K562 (cell line): ENCODE results near the gene VTN. TPM values are rescaled to one million over a fixed set of nuclear protein-coding genes. Genes with fewer than 3 reads are reported as not detected.

ENCODE experiments used
- ATAC-seq: fragments of 200-7000 bp; cut with Tn5 transposase; 3 replicates; pipeline ENCODE4 v1.9.1; 2020; ENCODE audit warnings: moderate library complexity
- BruUV-seq: library from RNA; stranded (reverse); fragments of 400-500 nt; replicated peaks from 2 replicates; lab custom pipeline; 2021; lab: Mats Ljungman, UMichigan
- CTCF ChIA-PET: fragments of 300-600 bp; formaldehyde crosslinking; extraction: SDS; loops from one replicate; lab custom pipeline; 2021; ENCODE audit warnings: low intra/inter-chr PET ratio; lab: Yijun Ruan, JAX
- POLR2A ChIA-PET: fragments of 300-600, 350-650 bp; sonication (Branson Sonifier 250); formaldehyde crosslinking; extraction: SDS; loops from one replicate; lab custom pipeline; 2021; ENCODE audit warnings: antibody characterized with exemption, inconsistent platforms; lab: Yijun Ruan, JAX
- DNase-seq, 4 experiments: peaks; one replicate each; pipeline versions ENCODE4 v3.0.0 to v3.0.0-alpha.2; 2011 to 2018; ENCODE audit warnings: low spot score in 3 of 4, mixed read lengths in 3 of 4; ENCODE audit errors: extremely low read depth in 1 of 4
- FAIRE-seq: peaks from 2 replicates; lab custom pipeline; 2011; peaks lifted over from hg19 to GRCh38; lab: Jason Lieb, UNC
- H2AFZ ChIP-seq: 2 replicates; pipeline ENCODE4 v1.6.0; 2011; ENCODE audit warnings: low read depth, low read length, control low read depth, inconsistent platforms
- H3K27ac ChIP-seq: fragments of 200-600 bp; 3 replicates; pipeline ENCODE4 v1.8.0; 2011; ENCODE audit warnings: low read depth, mild to moderate bottlenecking, control low read depth, inconsistent platforms, low read length, moderate library complexity, mixed read lengths; ENCODE audit errors: extremely low read depth
- H3K27me3 ChIP-seq, 2 experiments: fragments of 300-600 bp in 1 of 2; 2 replicates in 1 of 2; 3 replicates in 1 of 2; pipeline versions ENCODE4 v1.6.0 to v1.8.0; 2011; ENCODE audit warnings: inconsistent platforms in 2 of 2, low read length in 2 of 2, mild to moderate bottlenecking in 1 of 2, mixed read lengths in 1 of 2, moderate library complexity in 1 of 2; ENCODE audit not compliant: control insufficient read depth in 2 of 2, insufficient read depth in 2 of 2
- H3K36me3 ChIP-seq: fragments of 300-600 bp; 3 replicates; pipeline ENCODE4 v1.8.0; 2011; ENCODE audit warnings: mild to moderate bottlenecking, low read length, inconsistent platforms; ENCODE audit not compliant: control insufficient read depth, insufficient read depth
- H3K4me1 ChIP-seq, 2 experiments: fragments of 200-600 bp in 1 of 2; replicated peaks in 1 of 2; 2 replicates in 1 of 2; 3 replicates in 1 of 2; pipeline versions ENCODE4 v1.5.1 to v1.8.0; 2011; ENCODE audit warnings: inconsistent platforms in 2 of 2, low read length in 2 of 2, mild to moderate bottlenecking in 1 of 2, mixed read lengths in 1 of 2, moderate library complexity in 1 of 2; ENCODE audit not compliant: control insufficient read depth in 2 of 2, insufficient read depth in 2 of 2
- H3K4me2 ChIP-seq: 2 replicates; pipeline ENCODE4 v1.6.1; 2011; ENCODE audit warnings: low read length, control low read depth, inconsistent platforms, mixed read lengths; ENCODE audit not compliant: insufficient read depth
- H3K4me3 ChIP-seq: fragments of 200-600 bp; sonication (generic), shearing (Covaris generic); 2 replicates; pipeline ENCODE4 v1.5.1; 2016; ENCODE audit warnings: control low read depth, inconsistent platforms
- H3K79me2 ChIP-seq: fragments of 200-600 bp; 3 replicates; pipeline ENCODE4 v1.8.0; 2011; ENCODE audit warnings: low read length, inconsistent platforms; ENCODE audit not compliant: control insufficient read depth, insufficient read depth
- H3K9ac ChIP-seq, 2 experiments: 2 replicates each; pipeline versions ENCODE4 v1.6.0 to v1.6.1; 2011; ENCODE audit warnings: low read depth in 2 of 2, low read length in 2 of 2, control low read depth in 1 of 2, inconsistent platforms in 1 of 2, mild to moderate bottlenecking in 1 of 2, mixed read lengths in 1 of 2; ENCODE audit not compliant: insufficient read depth in 1 of 2
- H3K9me1 ChIP-seq: one replicate; pipeline ENCODE4 v1.6.0; 2011; ENCODE audit warnings: inconsistent platforms, mild to moderate bottlenecking, low read length, moderate library complexity; ENCODE audit not compliant: control insufficient read depth, insufficient read depth
- H3K9me3 ChIP-seq: replicated peaks from 2 replicates; pipeline ENCODE4 v1.5.1; 2011; ENCODE audit warnings: low read depth, low read length, inconsistent platforms; ENCODE audit not compliant: control insufficient read depth, insufficient read depth
- H4K20me1 ChIP-seq: replicated peaks from 2 replicates; pipeline ENCODE4 v1.6.1; 2011; ENCODE audit warnings: low read length, inconsistent platforms, mixed read lengths; ENCODE audit not compliant: control insufficient read depth, insufficient read depth
- CTCF ChIP-seq, 3 experiments: IDR thresholded peaks in 2 of 3; conservative IDR thresholded peaks in 1 of 3; 2 replicates each; pipeline ENCODE4 v1.5.1; 2011 to 2012; ENCODE audit warnings: low read length in 3 of 3, mild to moderate bottlenecking in 3 of 3, control low read depth in 2 of 3, improper control_type of control experiment in 1 of 3, inconsistent platforms in 1 of 3, low read depth in 1 of 3, mixed read lengths in 1 of 3, moderate library complexity in 1 of 3; ENCODE audit not compliant: insufficient read depth in 2 of 3
- ZFX ChIP-seq: sonication (generic); formaldehyde crosslinking; IDR thresholded peaks from 2 replicates; pipeline ENCODE4 v1.8.0; 2022; ENCODE audit warnings: mild to moderate bottlenecking, missing genetic modification reagents, moderate library complexity
- ZNF347 ChIP-seq: fragments of 450-650 bp; formaldehyde crosslinking; IDR thresholded peaks from 2 replicates; pipeline ENCODE4 v1.4.0; 2020; ENCODE audit warnings: low read depth, mild to moderate bottlenecking, moderate library complexity
- WGBS: fragments of 100-300 bp; shearing (Covaris generic); methylation state at CpG from one replicate; pipeline ENCODE4 v1.1.6; 2016; ENCODE audit warnings: low coverage, mixed read lengths; ENCODE audit not compliant: insufficient coverage; ENCODE audit errors: missing lambda C conversion rate; 5-methylcytosine and 5-hydroxymethylcytosine counted together
- in situ Hi-C: fragments of 300-500 bp; cut with MboI; formaldehyde crosslinking; loops from 4 replicates; pipeline ENCODE4 v1.15.0; 2018; ENCODE audit warnings: inconsistent platforms, mixed read lengths
- intact Hi-C: fragments of 100-400 bp; cut with micrococcal nuclease; formaldehyde crosslinking; loops from 2 replicates; pipeline ENCODE4 v1.14.2; 2022
- polyA plus RNA-seq, 8 experiments: library from polyadenylated mRNA; depleted of rRNA in 4 of 8; stranded (reverse) in 5 of 8; unstranded in 3 of 8; fragments of >200 nt; fragmentation: Nextera tagmentation in 2 of 8; fragmentation: Illumina TruSeq in 1 of 8; extraction: Ambion mirVana in 2 of 8; extraction: Trizol in 1 of 8; gene quantifications; 2 replicates each; pipeline versions ENCODE4 v1.2.1 to v1.2.3, GENCODE V29; 2011 to 2014; ENCODE audit warnings: inconsistent platforms in 1 of 8, missing spikeins in 1 of 8
- total RNA-seq, 7 experiments: library from RNA; depleted of rRNA in 6 of 7; stranded (reverse); fragments of >200 nt in 6 of 7; fragmentation: Illumina TruSeq in 2 of 7; extraction: Trizol in 2 of 7; gene quantifications; 2 replicates each; pipeline versions ENCODE4 v1.2.1 to v1.2.3, GENCODE V29; 2011 to 2021; ENCODE audit warnings: low replicate concordance in 1 of 7
- TF ChIP-seq, protein P1 (sequence below): sonication (generic); formaldehyde crosslinking; IDR thresholded peaks from 2 replicates; pipeline ENCODE4 v1.9.0; 2022; ENCODE audit warnings: mild to moderate bottlenecking, missing genetic modification reagents

The VTN gene
- total and polyA plus RNA-seq, 9 of the 15 experiments (the other 6 are each of a cell fraction or from before 2014, with no cell fraction given) = 0.13 to 1.0 (median 0.29) TPM; not detected in 1

- TF ChIP-seq ZFX (CRISPR knock-in tag) (no peak), ZNF347 (no peak)
These were observed 2.3 kb downstream of the VTN start (continued) for GRCh38 chr17:28367641-28368305.

DNA sequence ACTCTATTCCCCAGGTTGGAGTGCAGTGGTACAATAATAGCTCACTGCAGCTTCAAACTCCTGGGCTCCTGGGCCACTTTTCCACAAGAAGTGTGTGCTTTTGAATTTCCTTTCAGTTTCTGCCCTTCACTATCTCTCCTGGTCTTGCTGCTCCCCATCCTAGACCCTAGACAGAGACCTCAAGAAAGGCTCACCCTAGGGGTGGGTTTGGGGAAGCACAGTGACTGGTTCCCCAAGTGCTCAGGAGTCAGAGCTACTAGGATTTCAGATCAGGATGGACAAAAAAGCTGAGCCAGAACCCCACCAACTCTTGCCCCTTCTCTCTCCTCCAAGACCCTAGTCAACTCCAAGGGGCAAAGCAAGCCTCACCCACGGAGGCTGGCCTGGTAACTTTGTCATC lies 3.5 kb downstream of the VTN start:
- Histone ChIP-seq H3K9me1 (peaks cover 5% of the 10 kb centered on the region), H3K27ac (no peak overlapping the region), H3K4me3 (no peak overlapping the region), H3K36me3 (peaks cover 25% of the 10 kb centered on the region), H2AFZ (no peak overlapping the region), H4K20me1 (0 out of 2 replicates have a peak, but pooled peaks cover 6% of the 10 kb centered on the region), H3K4me1 (peaks cover 16 to 36% of the 10 kb centered on the region in 2 experiments), H3K27me3 (no peaks in the 10 kb centered on the region), H3K9me3 (no peaks in the 10 kb centered on the region), H3K79me2 (no peaks in the 10 kb centered on the region), H3K4me2 (no peak overlapping the region), H3K9ac (no peak overlapping the region)
- peak; percentile 31; the same call in 2 of the 3 replicates for ATAC-seq
- WGBS = 20% methylated on average over 1 of the region's 1 CpG
- no peak for FAIRE-seq
- in situ Hi-C loops = no loop called here
- TF ChIP-seq, protein P1, sequence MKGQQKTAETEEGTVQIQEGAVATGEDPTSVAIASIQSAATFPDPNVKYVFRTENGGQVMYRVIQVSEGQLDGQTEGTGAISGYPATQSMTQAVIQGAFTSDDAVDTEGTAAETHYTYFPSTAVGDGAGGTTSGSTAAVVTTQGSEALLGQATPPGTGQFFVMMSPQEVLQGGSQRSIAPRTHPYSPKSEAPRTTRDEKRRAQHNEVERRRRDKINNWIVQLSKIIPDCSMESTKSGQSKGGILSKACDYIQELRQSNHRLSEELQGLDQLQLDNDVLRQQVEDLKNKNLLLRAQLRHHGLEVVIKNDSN = no peak
- peak in 2 of 3 experiments; percentile 23 to 47; a peak in 3 of 6 replicates for TF ChIP-seq CTCF (IDR thresholded peaks at IDR 0.05 in 2 of 3, conservative IDR thresholded peaks at IDR 0.05 in 1 of 3; ENCODE audit: insufficient read depth in 2 of 3, low read depth in 1 of 3, low read length in 3 of 3)
- BruUV-seq = no TSS peak
- DNase-seq = peak; percentile 35 to 38 (median 36)
- ChIA-PET POLR2A (interaction anchor here (1.0 to 2.8 kb wide), 5 partner anchors 9 to 23 kb away, joined by 3 to 9 read pairs (median 8); partner anchors contain the start of gene POLDIP2), CTCF (no interaction called here)
- intact Hi-C loops = no loop called here
